ENCODE results near the gene KCNJ2. TPM values are rescaled to one million over a fixed set of nuclear protein-coding genes. Genes with fewer than 3 reads are reported as not detected.

KCNJ2 gene
- total and polyA plus RNA-seq, 3 donors from 2014 or later, result 0.58 to 1.1 (median 0.79) TPM

DNA sequence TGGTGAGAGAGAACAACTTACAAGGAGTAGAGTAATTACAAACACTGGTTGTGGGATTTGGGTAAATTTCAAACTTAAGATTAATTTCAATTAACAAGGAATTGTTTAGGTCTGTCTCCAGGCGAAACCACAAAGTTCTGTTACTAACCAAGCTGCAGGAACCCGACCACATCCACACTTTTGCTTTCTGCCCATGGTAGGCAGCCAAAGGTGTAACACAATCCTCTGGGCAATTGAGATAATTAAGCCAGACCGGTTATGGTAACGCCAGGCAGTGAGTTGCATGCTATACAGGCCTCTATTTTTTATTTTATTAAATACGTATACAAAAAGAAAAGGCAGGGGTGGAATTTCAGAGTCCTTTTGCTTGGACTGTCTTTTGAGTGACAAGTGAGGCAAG lies 12.0 kb downstream of the KCNJ2 start:
- intact Hi-C loops (cut with DNase I; ENCODE audit: low total_unique reads), result no loop called here
- H3K9me3 ChIP-seq, result no peaks in the 10 kb centered on the region
- no peak overlapping the region for H3K4me3 ChIP-seq
- no peaks in the 10 kb centered on the region for H3K4me1 ChIP-seq
- TF ChIP-seq POLR2A (IDR thresholded peaks at IDR 0.05), result no peak
- no peaks in the 10 kb centered on the region for H3K36me3 ChIP-seq (ENCODE audit: low read depth, missing control alignments)
- H3K27ac ChIP-seq, result no peak overlapping the region
- no peak for DNase-seq
- WGBS, 2 donors, result 87 to 88% methylated on average over 5 of the region's 5 CpGs
- no peaks in the 10 kb centered on the region for H3K27me3 ChIP-seq

DNA sequence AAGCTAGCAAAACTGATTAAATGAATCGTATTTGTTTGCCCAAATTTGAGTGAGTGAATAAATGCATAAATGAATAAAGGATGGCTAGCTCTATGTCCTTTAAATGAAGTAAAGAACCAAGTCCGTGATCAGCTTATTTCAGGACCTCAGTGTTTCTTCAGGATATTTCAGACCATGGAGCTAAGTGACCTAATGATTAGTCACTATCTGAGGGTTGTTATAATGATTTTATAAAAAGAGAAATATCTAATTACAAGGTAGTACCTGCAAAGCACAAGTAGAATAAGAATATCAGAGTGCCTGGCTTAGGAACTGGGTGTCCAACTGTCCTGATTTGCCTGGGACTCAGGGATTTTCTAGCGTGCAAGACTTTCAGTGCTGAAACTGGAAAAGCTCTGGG lies 12.5 kb downstream of the KCNJ2 start:
- WGBS, 2 donors, result 87 to 97% methylated on average over 3 of the region's 3 CpGs

GRCh38 chr17:70183508-70183907 lies 14.2 kb downstream of the KCNJ2 start:
- H3K27me3 ChIP-seq, result no peaks in the 10 kb centered on the region
- H3K36me3 ChIP-seq (ENCODE audit: low read depth, missing control alignments), result no peaks in the 10 kb centered on the region
- 77 to 85% methylated on average over 4 of the region's 4 CpGs for WGBS, 2 donors
- H3K27ac ChIP-seq, result no peak overlapping the region
- H3K4me3 ChIP-seq, result no peak overlapping the region
- intact Hi-C loops (cut with DNase I; ENCODE audit: low total_unique reads), result no loop called here
- no peak for TF ChIP-seq POLR2A (IDR thresholded peaks at IDR 0.05)
- TF ChIP-seq, protein P1, sequence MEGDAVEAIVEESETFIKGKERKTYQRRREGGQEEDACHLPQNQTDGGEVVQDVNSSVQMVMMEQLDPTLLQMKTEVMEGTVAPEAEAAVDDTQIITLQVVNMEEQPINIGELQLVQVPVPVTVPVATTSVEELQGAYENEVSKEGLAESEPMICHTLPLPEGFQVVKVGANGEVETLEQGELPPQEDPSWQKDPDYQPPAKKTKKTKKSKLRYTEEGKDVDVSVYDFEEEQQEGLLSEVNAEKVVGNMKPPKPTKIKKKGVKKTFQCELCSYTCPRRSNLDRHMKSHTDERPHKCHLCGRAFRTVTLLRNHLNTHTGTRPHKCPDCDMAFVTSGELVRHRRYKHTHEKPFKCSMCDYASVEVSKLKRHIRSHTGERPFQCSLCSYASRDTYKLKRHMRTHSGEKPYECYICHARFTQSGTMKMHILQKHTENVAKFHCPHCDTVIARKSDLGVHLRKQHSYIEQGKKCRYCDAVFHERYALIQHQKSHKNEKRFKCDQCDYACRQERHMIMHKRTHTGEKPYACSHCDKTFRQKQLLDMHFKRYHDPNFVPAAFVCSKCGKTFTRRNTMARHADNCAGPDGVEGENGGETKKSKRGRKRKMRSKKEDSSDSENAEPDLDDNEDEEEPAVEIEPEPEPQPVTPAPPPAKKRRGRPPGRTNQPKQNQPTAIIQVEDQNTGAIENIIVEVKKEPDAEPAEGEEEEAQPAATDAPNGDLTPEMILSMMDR (IDR thresholded peaks at IDR 0.05), result no peak
- H3K4me1 ChIP-seq, result no peaks in the 10 kb centered on the region
- DNase-seq, result no peak
- no peaks in the 10 kb centered on the region for H3K9me3 ChIP-seq

More for the DNA sequence above, 12.5 kb downstream of the KCNJ2 start:
- DNase-seq, result no peak
- Histone ChIP-seq H3K36me3 (ENCODE audit: low read depth, missing control alignments) (no peaks in the 10 kb centered on the region), H3K4me1 (no peaks in the 10 kb centered on the region), H3K27ac (no peak overlapping the region), H3K4me3 (no peak overlapping the region), H3K27me3 (no peaks in the 10 kb centered on the region), H3K9me3 (no peaks in the 10 kb centered on the region)
- intact Hi-C loops (cut with DNase I; ENCODE audit: low total_unique reads), result no loop called here
- TF ChIP-seq, protein P1 (IDR thresholded peaks at IDR 0.05), result no peak
- no peak for TF ChIP-seq POLR2A (IDR thresholded peaks at IDR 0.05)

DNA sequence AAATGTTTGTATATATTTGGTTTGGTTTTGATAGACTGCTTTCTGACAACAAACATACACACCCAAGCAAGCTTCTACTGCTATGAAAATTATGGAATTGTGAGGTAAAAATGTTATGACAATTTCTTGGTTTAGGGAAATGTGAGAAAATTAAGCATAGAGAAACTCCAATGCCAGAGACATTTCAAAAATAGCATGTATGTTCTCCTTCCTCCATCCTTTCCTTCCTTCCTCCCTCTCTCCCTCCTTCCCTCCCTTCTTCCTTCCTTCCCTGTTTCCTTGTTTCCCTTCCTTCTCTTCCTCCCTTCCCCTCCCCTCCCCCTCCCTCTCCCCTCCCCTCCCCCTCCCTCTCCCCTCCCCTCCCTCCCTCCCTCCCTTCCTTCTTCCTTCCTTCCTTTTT lies 14.9 kb downstream of the KCNJ2 start:
- intact Hi-C loops (cut with DNase I; ENCODE audit: low total_unique reads), result no loop called here

GRCh38 chr17:70184770-70185169 lies 15.4 kb downstream of the KCNJ2 start:
- Histone ChIP-seq H3K36me3 (ENCODE audit: low read depth, missing control alignments) (no peaks in the 10 kb centered on the region), H3K4me1 (no peaks in the 10 kb centered on the region), H3K27ac (no peak overlapping the region), H3K9me3 (no peaks in the 10 kb centered on the region), H3K27me3 (no peaks in the 10 kb centered on the region), H3K4me3 (no peak overlapping the region)
- TF ChIP-seq, protein P1 (IDR thresholded peaks at IDR 0.05), result no peak
- no peak for TF ChIP-seq POLR2A (IDR thresholded peaks at IDR 0.05)
- DNase-seq, result no peak
- 73 to 85% methylated on average over 4 of the region's 4 CpGs for WGBS, 2 donors
- intact Hi-C loops (cut with DNase I; ENCODE audit: low total_unique reads), result no loop called here

More for the DNA sequence above, 14.9 kb downstream of the KCNJ2 start:
- TF ChIP-seq POLR2A (IDR thresholded peaks at IDR 0.05), result no peak
- TF ChIP-seq, protein P1 (IDR thresholded peaks at IDR 0.05), result no peak
- no peak overlapping the region for H3K4me3 ChIP-seq
- H3K27ac ChIP-seq, result no peak overlapping the region
- DNase-seq, result no peak
- H3K27me3 ChIP-seq, result no peaks in the 10 kb centered on the region
- no peaks in the 10 kb centered on the region for H3K4me1 ChIP-seq
- H3K36me3 ChIP-seq (ENCODE audit: low read depth, missing control alignments), result no peaks in the 10 kb centered on the region
- no peaks in the 10 kb centered on the region for H3K9me3 ChIP-seq
